GM21619 (cell line): Measurements from ENCODE around the gene GOLGA5.
A peak's percentile ranks its signal among the peaks of the same experiment; 100 is the strongest.
"Not testable (repeated sequence)": the region's sequence is repeated elsewhere in the genome, so short reads cannot be mapped to it uniquely, and the experiment has no call there.

ENCODE experiments used
- ATAC-seq: cut with Tn5 transposase; IDR thresholded peaks from one replicate; pipeline ENCODE4 v1.9.1; 2021; ENCODE audit not compliant: unreplicated experiment

The GOLGA5 gene

GRCh38 chr14:92793709-92794546 lies at the start of gene GOLGA5:
TSS of gene GOLGA5 (plus strand) at chr14:92794305. CDS start at chr14:92797438, 3,133 bp downstream.
- peak; percentile 93 for ATAC-seq

- ATAC-seq, result peak; percentile 1
Observed at GRCh38 chr14:92747701-92748258, 46.3 kb upstream of the GOLGA5 start.

- ATAC-seq, result peak; percentile 64
Observed at GRCh38 chr14:92748259-92749016, 45.7 kb upstream of the GOLGA5 start, which contains the start of gene LGMN. TSS of gene LGMN (minus strand) at chr14:92748627. CDS start at chr14:92732786, 15,841 bp downstream.

GRCh38 chr14:92750222-92750728 lies 43.8 kb upstream of the GOLGA5 start:
- not testable (repeated sequence) for ATAC-seq

- ATAC-seq, result no peak
Observed at GRCh38 chr14:92750994-92751400, 43.1 kb upstream of the GOLGA5 start.

- ATAC-seq, result no peak
Observed at GRCh38 chr14:92751819-92752218, 42.3 kb upstream of the GOLGA5 start.

GRCh38 chr14:92753250-92753649 lies 40.9 kb upstream of the GOLGA5 start:
- no peak for ATAC-seq

GRCh38 chr14:92754966-92755365 lies 39.1 kb upstream of the GOLGA5 start:
- ATAC-seq, result no peak

GRCh38 chr14:92755495-92755894 lies 38.6 kb upstream of the GOLGA5 start:
- no peak for ATAC-seq

- no peak for ATAC-seq
Observed at GRCh38 chr14:92756446-92756845, 37.7 kb upstream of the GOLGA5 start.

GRCh38 chr14:92759300-92759678 lies 34.8 kb upstream of the GOLGA5 start:
- ATAC-seq, result no peak

- ATAC-seq, result peak; percentile 40
Observed at GRCh38 chr14:92759679-92760523, 34.2 kb upstream of the GOLGA5 start.

GRCh38 chr14:92760524-92760805 lies 33.6 kb upstream of the GOLGA5 start:
- no peak for ATAC-seq

- not testable (repeated sequence) for ATAC-seq
Observed at GRCh38 chr14:92763666-92764631, 30.2 kb upstream of the GOLGA5 start.

GRCh38 chr14:92768236-92768635 lies 25.9 kb upstream of the GOLGA5 start:
- ATAC-seq, result peak; percentile 91

- no peak for ATAC-seq
Observed at GRCh38 chr14:92768795-92769194, 25.3 kb upstream of the GOLGA5 start.

GRCh38 chr14:92770484-92770883 lies 23.6 kb upstream of the GOLGA5 start:
- ATAC-seq, result no peak

GRCh38 chr14:92774572-92774971 lies 19.5 kb upstream of the GOLGA5 start:
- no peak for ATAC-seq

GRCh38 chr14:92775292-92775691 lies 18.8 kb upstream of the GOLGA5 start:
- peak; percentile 87 for ATAC-seq
